HL-60 (cell line): ENCODE data around the gene ANKRD13B.

ENCODE experiments used
- DNase-seq, 2 experiments: peaks; one replicate each; pipeline ENCODE4 v3.0.0-alpha.2; 2010 to 2020; ENCODE audit warnings: low read depth in 1 of 2, low spot score in 1 of 2
- H3K27ac ChIP-seq: fragments of 250-450 bp; sonication (Bioruptor Pico); replicated peaks from 2 replicates; pipeline ENCODE4 v1.5.1; 2020; ENCODE audit warnings: mild to moderate bottlenecking, moderate library complexity
- H3K27me3 ChIP-seq: fragments of 250-450 bp; sonication (Bioruptor Pico); 2 replicates; pipeline ENCODE4 v1.5.1; 2021; ENCODE audit warnings: mild to moderate bottlenecking, moderate library complexity; ENCODE audit not compliant: insufficient read depth, poor library complexity, severe bottlenecking
- H3K4me3 ChIP-seq: replicated peaks from 2 replicates; pipeline ENCODE4 v1.5.1; 2011; ENCODE audit warnings: mild to moderate bottlenecking, control low read depth, low read length; ENCODE audit not compliant: insufficient read depth
- CTCF ChIP-seq: IDR thresholded peaks from one replicate; pipeline ENCODE4 v1.5.1; 2011; ENCODE audit warnings: low read length, control low read depth, inconsistent platforms; ENCODE audit not compliant: insufficient read depth
- GABPA ChIP-seq: IDR thresholded peaks from 2 replicates; pipeline ENCODE4 v1.6.1; 2012; ENCODE audit warnings: low read depth
- POLR2AphosphoS5 ChIP-seq: IDR thresholded peaks from 2 replicates; pipeline ENCODE4 v1.6.1; 2012; ENCODE audit warnings: low read depth
- REST ChIP-seq: IDR thresholded peaks from 2 replicates; pipeline ENCODE4 v1.6.1; 2012; ENCODE audit warnings: low read depth; ENCODE audit not compliant: insufficient replicate concordance
- SPI1 ChIP-seq: IDR thresholded peaks from 2 replicates; pipeline ENCODE4 v1.6.1; 2012; ENCODE audit warnings: low read depth, mild to moderate bottlenecking, borderline replicate concordance

Gene ANKRD13B

GRCh38 chr17:29653995-29654714, 61.2 kb downstream of the ANKRD13B start:
- H3K27ac ChIP-seq: no peak overlapping the region
- TF ChIP-seq REST (no peak), POLR2AphosphoS5 (no peak), CTCF (no peak), GABPA (no peak), SPI1 (no peak)
- no peaks in the 10 kb centered on the region for H3K27me3 ChIP-seq
- no peak overlapping the region for H3K4me3 ChIP-seq
- no peak for DNase-seq

GRCh38 chr17:29655323-29655722, 62.4 kb downstream of the ANKRD13B start:
- DNase-seq: no peak
- no peak for TF ChIP-seq CTCF
- no peak for TF ChIP-seq REST
- TF ChIP-seq GABPA: no peak
- no peak for TF ChIP-seq POLR2AphosphoS5
- TF ChIP-seq SPI1: no peak

GRCh38 chr17:29659155-29659554, 66.2 kb downstream of the ANKRD13B start:
- Histone ChIP-seq H3K27ac (no peak overlapping the region), H3K4me3 (no peak overlapping the region), H3K27me3 (no peaks in the 10 kb centered on the region)
- TF ChIP-seq SPI1: no peak
- TF ChIP-seq GABPA: no peak
- no peak for TF ChIP-seq REST
- TF ChIP-seq POLR2AphosphoS5: no peak
- no peak for TF ChIP-seq CTCF
- no peak for DNase-seq

More at GRCh38 chr17:29655323-29655722, 62.4 kb downstream of the ANKRD13B start:
- Histone ChIP-seq H3K27me3 (no peaks in the 10 kb centered on the region), H3K4me3 (no peak overlapping the region), H3K27ac (no peak overlapping the region)
